DOHH2 (cell line): Measurements from ENCODE around the gene DHRS12.

Experiments
- H3F3A ChIP-seq: fragments of 200-600 bp; sonication (generic), shearing (Covaris generic); 2 replicates; pipeline ENCODE4 v1.6.0; 2016; ENCODE audit warnings: antibody characterized with exemption, mild to moderate bottlenecking; ENCODE audit not compliant: control insufficient read depth, insufficient read depth
- H3K27ac ChIP-seq: fragments of 200-600 bp; sonication (generic); 2 replicates; pipeline ENCODE4 v1.5.1; 2014; ENCODE audit warnings: low read depth, mild to moderate bottlenecking, low read length, moderate library complexity
- H3K27me3 ChIP-seq: fragments of 200-600 bp; sonication (generic); 2 replicates; pipeline ENCODE4 v1.6.1; 2014; ENCODE audit warnings: mild to moderate bottlenecking, low read length, mixed read lengths; ENCODE audit not compliant: control insufficient read depth
- H3K36me3 ChIP-seq: fragments of 200-600 bp; sonication (generic); 2 replicates; pipeline ENCODE4 v1.6.1; 2014; ENCODE audit warnings: mild to moderate bottlenecking, low read length, moderate library complexity, mixed read lengths; ENCODE audit not compliant: control insufficient read depth
- H3K4me1 ChIP-seq: fragments of 200-600 bp; sonication (generic); 2 replicates; pipeline ENCODE4 v1.6.1; 2014; ENCODE audit warnings: mild to moderate bottlenecking, low read length, mixed read lengths; ENCODE audit not compliant: control insufficient read depth
- H3K4me2 ChIP-seq: fragments of 200-600 bp; sonication (generic); 2 replicates; pipeline ENCODE4 v1.6.0; 2014; ENCODE audit warnings: mild to moderate bottlenecking, low read length, moderate library complexity
- H3K4me3 ChIP-seq: fragments of 200-600 bp; sonication (generic); 2 replicates; pipeline ENCODE4 v1.5.1; 2014; ENCODE audit warnings: mild to moderate bottlenecking, low read length, mixed read lengths
- H3K79me2 ChIP-seq: fragments of 200-600 bp; sonication (generic); 2 replicates; pipeline ENCODE4 v1.6.1; 2014; ENCODE audit warnings: mild to moderate bottlenecking, low read length, mixed read lengths; ENCODE audit not compliant: control insufficient read depth
- H3K9me2 ChIP-seq: fragments of 200-600 bp; sonication (generic); replicated peaks from 2 replicates; pipeline ENCODE4 v1.6.1; 2014; ENCODE audit warnings: mild to moderate bottlenecking, low read length, mixed read lengths; ENCODE audit not compliant: control insufficient read depth
- H3K9me3 ChIP-seq: fragments of 200-600 bp; sonication (generic); 2 replicates; pipeline ENCODE4 v1.6.1; 2014; ENCODE audit warnings: antibody characterized with exemption, low read length, mixed read lengths; ENCODE audit not compliant: control insufficient read depth, insufficient read depth
- H4K20me1 ChIP-seq: fragments of 200-600 bp; sonication (generic); 2 replicates; pipeline ENCODE4 v1.6.0; 2014; ENCODE audit warnings: low read depth, mild to moderate bottlenecking, antibody characterized with exemption, low read length, moderate library complexity; ENCODE audit not compliant: control insufficient read depth, insufficient read depth
- CTCF ChIP-seq: fragments of 200-600 bp; sonication (generic); IDR thresholded peaks from one replicate; pipeline ENCODE4 v1.5.1; 2014; ENCODE audit warnings: antibody characterized with exemption, mild to moderate bottlenecking, low read depth, low read length; ENCODE audit not compliant: poor library complexity, severe bottlenecking
- EZH2phosphoT487 ChIP-seq: fragments of 200-600 bp; sonication (generic); IDR thresholded peaks from 2 replicates; pipeline ENCODE4 v1.6.1; 2017; ENCODE audit warnings: borderline replicate concordance, mild to moderate bottlenecking, antibody characterized with exemption, low read length, moderate library complexity, mixed read lengths

DHRS12 gene

DNA sequence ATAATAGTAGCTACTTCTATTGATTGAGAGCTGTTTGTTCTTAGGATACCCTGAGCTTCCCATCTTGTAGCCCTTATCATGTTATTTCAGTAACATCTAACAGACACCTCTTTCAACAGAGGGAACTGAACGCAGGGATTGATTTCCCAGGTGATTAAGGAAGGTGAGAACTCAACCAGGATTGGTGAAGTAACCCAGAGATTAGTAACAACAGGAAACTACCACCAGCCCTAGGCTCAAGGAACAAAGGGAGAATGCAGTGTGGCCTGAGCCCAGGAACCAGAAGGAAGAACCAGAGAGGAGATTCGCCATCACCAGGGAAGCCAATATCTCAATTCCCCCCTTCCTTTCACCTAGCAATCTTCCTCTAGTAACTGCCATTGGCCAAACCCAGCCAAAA is 8.5 kb downstream of the DHRS12 start:
- TF ChIP-seq EZH2phosphoT487 (no peak), CTCF (no peak)
- no peaks in the 10 kb centered on the region for H4K20me1 ChIP-seq
- no peak overlapping the region; the same call in 1 of the 2 replicates for H3K4me2 ChIP-seq
- H3K9me3 ChIP-seq = no peaks in the 10 kb centered on the region
- no peak overlapping the region for H3K4me3 ChIP-seq
- peaks cover 3% of the 10 kb centered on the region for H3F3A ChIP-seq
- no peaks in the 10 kb centered on the region for H3K9me2 ChIP-seq
- peaks cover 33% of the 10 kb centered on the region for H3K4me1 ChIP-seq
- no peaks in the 10 kb centered on the region for H3K79me2 ChIP-seq
- no peak overlapping the region for H3K27ac ChIP-seq
- H3K27me3 ChIP-seq = no peaks in the 10 kb centered on the region
- H3K36me3 ChIP-seq = no peaks in the 10 kb centered on the region

GRCh38 chr13:51794964-51795363 is 9.0 kb downstream of the DHRS12 start:
- Histone ChIP-seq H3K36me3 (no peaks in the 10 kb centered on the region), H3K4me3 (no peak overlapping the region), H3F3A (peaks cover 3% of the 10 kb centered on the region), H3K27ac (no peak overlapping the region), H3K79me2 (no peaks in the 10 kb centered on the region), H3K4me2 (peak overlapping the region; percentile 58), H3K4me1 (peaks cover 33% of the 10 kb centered on the region), H3K9me2 (no peaks in the 10 kb centered on the region), H4K20me1 (no peaks in the 10 kb centered on the region), H3K27me3 (no peaks in the 10 kb centered on the region), H3K9me3 (no peaks in the 10 kb centered on the region)
- TF ChIP-seq EZH2phosphoT487 = no peak
- no peak for TF ChIP-seq CTCF

DNA sequence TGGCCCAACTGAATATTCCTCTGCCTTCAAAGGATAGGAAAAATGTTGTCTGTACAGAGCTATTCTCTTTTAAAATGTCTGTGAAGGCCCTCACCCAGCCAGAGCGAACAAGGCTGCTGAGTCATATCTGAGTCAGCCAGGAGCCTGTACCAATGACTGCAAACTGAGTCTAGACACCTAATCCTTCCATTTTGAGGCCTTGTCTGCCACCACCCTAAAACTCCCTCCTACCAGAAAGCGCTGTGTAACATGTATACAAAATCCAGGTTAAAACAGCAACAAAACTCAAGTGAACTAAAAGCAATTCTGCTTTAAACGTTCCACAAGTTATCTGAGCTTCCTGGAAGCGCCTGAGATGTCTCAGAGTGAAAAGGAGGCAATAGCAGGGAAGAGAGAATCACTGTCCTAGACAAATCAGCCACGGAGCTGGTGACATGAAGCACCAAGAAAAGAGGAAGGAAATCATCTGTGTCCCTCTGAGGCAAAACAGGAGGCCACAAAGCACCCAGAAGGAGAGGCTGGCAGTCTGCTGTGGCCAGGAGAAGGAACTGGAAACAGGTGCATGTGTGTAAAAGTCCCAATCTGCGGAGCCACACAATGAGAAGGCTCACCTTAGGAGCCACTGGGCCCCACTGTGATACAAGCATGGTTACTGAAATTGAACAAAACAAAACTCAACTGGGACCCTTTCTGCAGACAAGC is 10.2 kb downstream of the DHRS12 start:
- H3K36me3 ChIP-seq = no peaks in the 10 kb centered on the region
- H3K27me3 ChIP-seq = no peaks in the 10 kb centered on the region
- no peaks in the 10 kb centered on the region for H4K20me1 ChIP-seq
- no peaks in the 10 kb centered on the region for H3K9me3 ChIP-seq
- H3K79me2 ChIP-seq = no peaks in the 10 kb centered on the region
- no peak for TF ChIP-seq EZH2phosphoT487
- no peak for TF ChIP-seq CTCF
- peak overlapping the region; percentile 36 for H3K4me3 ChIP-seq
- peak overlapping the region; percentile 58 for H3K4me2 ChIP-seq
- peak overlapping the region; percentile 33 for H3K27ac ChIP-seq
- peaks cover 3% of the 10 kb centered on the region for H3F3A ChIP-seq
- H3K9me2 ChIP-seq = no peaks in the 10 kb centered on the region
- peaks cover 30% of the 10 kb centered on the region for H3K4me1 ChIP-seq
